Fibroblast of lung (primary cell): ENCODE results near the gene ATP11A.

Source experiments
- EZH2 ChIP-seq: IDR thresholded peaks from 2 replicates; pipeline ENCODE4 v1.5.1; 2012; ENCODE audit warnings: low read length, control low read depth, mild to moderate bottlenecking; ENCODE audit errors: missing control alignments
- TF ChIP-seq, protein P1 (sequence below), 2 donors: IDR thresholded peaks in 1 of 2; conservative IDR thresholded peaks in 1 of 2; 1 replicate in 1 of 2; 2 replicates in 1 of 2; pipeline ENCODE4 v1.5.1; 2011 to 2012; ENCODE audit warnings: low read length in 2 of 2, control low read depth in 1 of 2, inconsistent platforms in 1 of 2, low read depth in 1 of 2, mild to moderate bottlenecking in 1 of 2

GRCh38 chr13:112784811-112785482 lies 95.1 kb downstream of the ATP11A start:
- TF ChIP-seq EZH2 = no peak
- TF ChIP-seq, protein P1, sequence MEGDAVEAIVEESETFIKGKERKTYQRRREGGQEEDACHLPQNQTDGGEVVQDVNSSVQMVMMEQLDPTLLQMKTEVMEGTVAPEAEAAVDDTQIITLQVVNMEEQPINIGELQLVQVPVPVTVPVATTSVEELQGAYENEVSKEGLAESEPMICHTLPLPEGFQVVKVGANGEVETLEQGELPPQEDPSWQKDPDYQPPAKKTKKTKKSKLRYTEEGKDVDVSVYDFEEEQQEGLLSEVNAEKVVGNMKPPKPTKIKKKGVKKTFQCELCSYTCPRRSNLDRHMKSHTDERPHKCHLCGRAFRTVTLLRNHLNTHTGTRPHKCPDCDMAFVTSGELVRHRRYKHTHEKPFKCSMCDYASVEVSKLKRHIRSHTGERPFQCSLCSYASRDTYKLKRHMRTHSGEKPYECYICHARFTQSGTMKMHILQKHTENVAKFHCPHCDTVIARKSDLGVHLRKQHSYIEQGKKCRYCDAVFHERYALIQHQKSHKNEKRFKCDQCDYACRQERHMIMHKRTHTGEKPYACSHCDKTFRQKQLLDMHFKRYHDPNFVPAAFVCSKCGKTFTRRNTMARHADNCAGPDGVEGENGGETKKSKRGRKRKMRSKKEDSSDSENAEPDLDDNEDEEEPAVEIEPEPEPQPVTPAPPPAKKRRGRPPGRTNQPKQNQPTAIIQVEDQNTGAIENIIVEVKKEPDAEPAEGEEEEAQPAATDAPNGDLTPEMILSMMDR (conservative IDR thresholded peaks at IDR 0.05 in 1 of 2, IDR thresholded peaks at IDR 0.05 in 1 of 2; ENCODE audit: low read depth in 1 of 2, low read length in 2 of 2) = no peak
